NCI-H1092 treated with DMSO at 0.1 percent for 48 hours (cell line): ENCODE results near the gene AKT3.

Source experiments
- DNase-seq: peaks from one replicate; lab custom pipeline; 2025; lab: John Stamatoyannopoulos, UW

Gene AKT3

DNA sequence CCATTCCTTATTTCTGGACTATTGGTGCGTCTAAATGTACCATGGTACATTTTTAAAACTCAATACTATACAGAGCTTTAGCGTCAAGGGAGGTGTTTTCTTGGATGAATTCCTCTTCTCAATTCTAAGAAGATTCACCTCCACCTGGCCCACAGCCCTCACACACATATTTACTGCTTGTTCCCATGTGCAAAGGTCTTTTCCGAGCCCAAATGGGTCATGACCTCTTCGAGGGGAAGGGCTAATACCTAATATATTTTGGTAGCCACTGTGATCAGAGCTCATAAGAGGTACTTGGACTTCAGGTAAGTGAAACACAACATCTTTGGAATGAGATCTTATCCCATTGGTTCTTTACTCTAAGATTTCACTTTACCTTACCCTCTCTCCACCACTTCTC lies 388.3 kb downstream of the AKT3 start:
- no peak for DNase-seq

DNA sequence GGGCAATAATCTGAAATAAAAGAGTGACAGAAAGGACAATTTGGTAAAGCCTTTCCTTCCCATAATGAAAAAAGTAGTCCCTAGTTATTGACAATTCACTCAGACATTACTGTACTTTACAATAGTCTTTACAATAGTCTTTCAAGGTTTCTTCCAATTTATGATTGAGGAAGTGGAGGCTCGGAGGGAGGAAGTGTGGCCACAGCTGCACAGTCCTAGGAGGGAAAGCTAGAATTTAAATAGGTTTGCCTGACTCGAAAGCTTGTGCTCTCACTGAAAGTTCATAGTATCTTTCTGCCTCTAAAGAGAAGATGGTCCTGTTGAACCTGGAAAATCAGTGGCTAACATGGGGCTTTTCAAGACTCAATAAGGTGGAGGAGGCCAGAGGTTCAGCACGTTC lies 391.0 kb downstream of the AKT3 start:
- no peak for DNase-seq

- DNase-seq = no peak
Observed at GRCh38 chr1:243457363-243457982, 392.6 kb downstream of the AKT3 start.

DNA sequence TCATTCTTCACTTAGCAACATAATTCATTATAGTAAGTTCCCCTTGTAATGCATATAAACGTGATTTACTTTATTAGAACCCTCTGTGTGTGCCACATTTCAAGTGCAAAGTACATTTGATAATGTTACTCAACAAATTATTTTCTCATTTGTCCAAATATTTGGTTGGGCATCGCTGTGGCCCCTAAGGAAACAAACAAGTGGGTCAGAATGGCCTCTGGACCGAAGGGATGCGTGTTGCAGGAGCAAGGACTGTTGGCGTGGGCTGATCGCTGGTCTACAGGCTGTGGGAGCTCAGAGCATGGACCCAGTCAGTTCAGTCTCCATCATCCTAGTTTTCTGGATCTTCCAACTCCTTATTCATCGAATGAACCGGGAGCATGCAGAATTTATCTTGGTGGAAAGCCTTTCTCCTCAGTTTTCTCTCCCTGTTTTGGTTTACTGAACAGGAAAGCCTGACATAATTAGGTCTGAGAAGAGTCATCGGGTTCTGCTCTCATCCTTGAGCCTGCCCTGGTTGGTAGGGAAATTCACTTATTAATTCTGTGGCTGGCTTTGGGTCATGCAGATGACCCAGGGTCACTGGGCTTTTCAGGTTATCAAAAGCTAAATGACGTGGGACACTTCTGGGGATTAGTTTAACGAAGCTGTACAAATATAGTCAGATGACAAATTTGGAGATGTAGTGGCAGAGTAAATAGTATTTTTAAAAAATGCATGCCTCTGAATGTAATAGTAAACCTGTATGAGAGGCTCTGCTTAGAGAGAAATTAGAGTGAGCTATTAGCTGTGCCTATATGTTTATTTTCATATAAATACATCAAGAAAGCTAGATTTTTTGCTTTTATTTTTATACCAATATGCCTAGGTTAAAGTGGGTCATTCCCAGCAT lies 394.0 kb downstream of the AKT3 start:
- DNase-seq = no peak

GRCh38 chr1:243454328-243454997 lies 395.6 kb downstream of the AKT3 start:
- no peak for DNase-seq

DNA sequence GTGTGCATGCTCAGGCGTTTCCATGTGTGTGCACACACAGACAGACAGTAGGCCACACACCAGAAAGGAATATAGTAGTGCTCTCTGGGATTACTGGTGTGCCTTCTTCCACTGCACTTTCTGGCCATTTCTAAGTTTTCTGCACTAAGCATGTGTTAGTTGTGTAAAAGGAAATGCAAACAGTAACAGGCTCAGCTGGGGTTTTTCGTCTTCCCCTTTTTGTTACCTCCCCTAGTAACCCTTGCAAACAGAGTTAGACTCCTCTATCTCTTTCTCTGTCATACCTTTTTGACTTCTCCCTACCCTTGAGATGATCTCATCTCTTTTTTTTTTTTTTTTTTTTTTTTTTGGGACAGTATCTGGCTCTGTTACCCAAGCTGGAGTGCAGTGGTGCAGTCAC lies 398.0 kb downstream of the AKT3 start:
- DNase-seq = no peak

GRCh38 chr1:243449373-243449772 lies 400.7 kb downstream of the AKT3 start:
- no peak for DNase-seq

DNA sequence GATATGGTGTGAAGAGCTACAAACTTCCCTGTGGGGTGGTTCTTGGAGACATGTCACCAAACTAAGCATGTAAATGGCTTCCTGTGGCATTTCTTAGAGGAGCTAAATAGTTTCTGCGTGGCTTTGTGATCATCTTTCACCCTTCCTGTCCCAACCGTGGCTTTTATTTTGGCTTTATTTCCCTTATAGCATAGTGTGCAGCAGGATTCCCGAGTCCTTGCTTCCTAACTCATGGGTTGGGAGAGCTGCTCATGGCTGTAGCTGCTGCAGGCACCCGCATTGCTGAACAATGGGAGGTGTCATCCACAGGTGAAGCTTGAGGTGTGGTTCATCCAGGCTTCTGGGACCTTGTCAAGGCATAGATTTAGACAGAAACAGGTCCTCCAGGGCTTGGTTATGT lies 402.2 kb downstream of the AKT3 start:
- no peak for DNase-seq

DNA sequence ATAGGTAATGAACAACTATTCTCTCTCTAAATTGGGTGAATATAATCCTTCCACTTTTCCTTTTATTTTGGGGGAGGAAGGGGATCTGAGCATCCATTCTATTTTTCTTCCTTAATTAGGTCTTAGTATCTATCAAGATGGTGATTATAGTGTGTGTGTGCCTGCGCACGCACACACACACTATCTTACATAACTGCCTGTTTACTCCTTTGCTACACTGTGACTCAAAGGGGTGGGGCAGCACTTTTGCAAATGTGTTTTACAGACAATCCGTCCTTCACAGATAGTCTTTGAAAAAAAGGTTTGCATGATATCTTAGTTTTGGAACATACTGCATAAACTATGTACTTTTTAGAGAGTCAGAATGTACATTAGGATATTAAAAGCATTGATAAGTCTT lies 402.7 kb downstream of the AKT3 start:
- DNase-seq = no peak

DNA sequence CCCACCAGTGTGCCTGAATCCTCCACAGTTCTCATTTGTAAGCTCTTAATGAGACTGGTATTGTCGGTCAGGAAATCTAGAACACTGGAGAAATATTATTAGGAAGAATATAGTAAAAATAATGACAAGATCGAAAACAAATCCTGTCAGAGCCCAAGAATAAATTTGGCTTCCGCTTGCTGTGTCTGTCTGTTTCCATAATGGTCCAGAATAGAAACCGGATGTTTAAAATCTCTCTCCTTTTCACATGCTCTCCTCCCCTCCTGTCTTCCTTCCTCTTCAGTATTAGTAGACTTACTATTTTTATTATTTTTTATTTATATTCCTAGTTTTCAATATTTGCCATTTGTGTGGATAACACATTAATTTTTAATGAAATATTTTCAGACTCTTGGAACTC lies 406.5 kb downstream of the AKT3 start:
- DNase-seq = no peak

GRCh38 chr1:243441601-243442000 lies 408.4 kb downstream of the AKT3 start:
- no peak for DNase-seq

DNA sequence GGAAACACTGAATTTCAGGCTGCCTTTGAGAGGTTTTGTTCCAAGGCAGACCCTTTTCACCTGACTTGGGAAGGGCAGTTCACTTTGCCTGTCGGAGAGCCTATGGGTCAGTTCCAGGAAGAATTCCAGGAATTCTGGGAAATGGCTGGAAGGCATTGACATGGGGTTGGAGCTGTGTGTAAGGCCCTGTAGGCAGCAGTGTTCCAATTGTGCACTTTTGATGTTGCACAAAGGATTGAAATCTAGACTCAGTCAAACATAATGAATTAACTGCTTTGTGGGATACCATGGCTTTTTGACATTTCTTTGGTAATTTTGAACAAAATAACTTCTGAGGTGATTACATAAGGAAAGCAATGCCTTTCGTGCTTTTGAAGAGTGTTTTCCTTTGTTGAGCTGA lies 409.6 kb downstream of the AKT3 start:
- DNase-seq = no peak

- no peak for DNase-seq
Observed at GRCh38 chr1:243438815-243439214, 411.2 kb downstream of the AKT3 start.
